GM18499 (cell line): ENCODE data around the gene NBR1.
"Not testable (repeated sequence)": the region's sequence is repeated elsewhere in the genome, so short reads cannot be mapped to it uniquely, and the experiment has no call there.

ENCODE experiments used
- ATAC-seq: cut with Tn5 transposase; IDR thresholded peaks from one replicate; pipeline ENCODE4 v1.9.1; 2021; ENCODE audit warnings: moderate number of reproducible peaks; ENCODE audit not compliant: insufficient read depth, unreplicated experiment

Gene NBR1

DNA sequence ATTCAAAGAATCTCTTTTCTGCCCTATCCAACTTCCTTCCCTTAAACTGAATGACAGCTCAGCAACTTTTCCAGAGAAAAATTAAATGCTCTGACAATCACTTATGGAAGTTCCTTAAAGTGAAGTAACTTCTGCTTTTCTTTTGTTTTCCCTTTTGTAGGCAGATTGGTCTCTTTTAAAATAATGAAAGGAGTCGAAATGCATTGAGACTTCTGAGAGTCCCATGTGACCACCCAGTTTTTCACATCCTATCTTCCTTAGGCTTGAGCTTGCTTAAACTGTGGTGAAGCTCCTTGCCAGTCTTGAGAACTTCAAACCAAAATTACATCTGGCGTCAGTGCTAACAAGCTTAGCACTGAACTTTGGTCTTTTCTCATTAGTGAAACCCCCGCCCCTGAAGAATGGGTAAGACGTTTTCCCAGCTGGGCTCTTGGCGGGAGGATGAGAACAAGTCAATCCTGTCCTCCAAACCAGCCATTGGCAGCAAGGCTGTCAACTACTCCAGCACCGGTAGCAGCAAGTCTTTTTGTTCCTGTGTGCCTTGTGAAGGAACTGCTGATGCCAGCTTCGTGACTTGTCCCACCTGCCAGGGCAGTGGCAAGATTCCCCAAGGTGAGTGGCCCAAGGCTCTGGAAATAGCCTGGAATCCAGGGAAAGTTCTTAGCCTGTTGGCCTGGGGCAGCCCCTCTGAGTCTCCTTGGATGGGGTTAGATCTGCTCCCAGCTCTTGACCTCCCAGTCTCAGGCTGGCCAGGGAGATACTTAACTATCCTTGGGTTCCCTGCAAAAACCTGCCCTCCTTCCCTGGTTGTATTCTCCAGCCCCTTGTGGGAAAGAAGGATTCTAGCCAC, 41.9 kb downstream of the NBR1 start:
- ATAC-seq = no peak

DNA sequence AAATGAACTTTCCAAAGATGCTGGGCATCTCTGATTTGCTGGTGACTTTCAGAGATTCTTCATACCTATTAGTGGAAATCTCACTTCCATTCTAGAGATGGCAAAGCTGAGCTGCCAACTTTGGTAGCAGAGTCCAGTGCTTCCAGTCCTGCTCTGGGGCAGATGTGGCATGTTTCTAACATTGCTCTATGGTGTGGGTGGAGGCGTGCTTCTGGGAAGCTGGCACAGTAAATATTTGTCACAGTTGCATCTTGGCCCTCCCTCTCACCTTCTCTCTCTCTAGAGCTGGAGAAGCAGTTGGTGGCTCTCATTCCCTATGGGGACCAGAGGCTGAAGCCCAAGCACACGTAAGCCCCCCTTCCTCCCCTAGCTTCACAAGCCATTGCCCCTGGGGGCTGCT, 42.5 kb downstream of the NBR1 start:
- ATAC-seq = no peak

DNA sequence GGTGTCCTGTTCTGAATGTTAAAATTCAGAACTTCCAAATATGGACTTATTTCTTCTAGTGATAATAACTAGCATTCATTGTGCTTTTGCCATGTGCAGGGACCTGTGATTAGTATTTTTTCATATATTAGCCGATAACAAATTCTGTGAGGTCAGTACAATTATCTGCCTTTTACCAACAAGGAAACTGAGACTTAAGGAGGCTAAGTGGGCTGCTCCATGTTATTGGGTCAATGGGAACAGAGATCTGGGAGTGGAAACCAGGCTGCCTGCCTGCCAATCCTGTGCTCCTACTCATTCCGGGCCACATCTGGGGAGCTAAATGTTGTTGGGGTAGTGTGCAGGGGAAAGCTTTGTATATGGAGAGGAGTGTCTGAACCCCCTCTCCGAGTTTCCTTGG, 44.3 kb downstream of the NBR1 start:
- ATAC-seq = no peak

DNA sequence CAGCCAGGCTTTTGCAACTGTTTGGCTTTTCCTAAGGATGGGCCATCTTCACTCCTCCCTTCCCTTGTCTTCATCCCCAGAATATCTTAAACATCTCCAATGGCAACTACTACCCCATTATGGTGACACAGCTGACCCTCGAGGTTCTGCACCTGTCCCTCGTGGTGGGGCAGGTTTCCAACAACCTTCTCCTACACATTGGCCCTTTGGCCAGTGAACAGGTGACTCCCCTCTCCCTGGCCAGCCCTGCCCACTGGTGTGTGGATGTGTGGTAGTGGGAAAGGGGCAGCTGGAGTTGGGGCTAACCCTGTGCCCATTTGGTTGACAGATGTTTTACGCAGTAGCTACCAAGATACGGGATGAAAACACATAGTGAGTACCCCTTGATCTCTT, 45.4 kb downstream of the NBR1 start:
- ATAC-seq = no peak

DNA sequence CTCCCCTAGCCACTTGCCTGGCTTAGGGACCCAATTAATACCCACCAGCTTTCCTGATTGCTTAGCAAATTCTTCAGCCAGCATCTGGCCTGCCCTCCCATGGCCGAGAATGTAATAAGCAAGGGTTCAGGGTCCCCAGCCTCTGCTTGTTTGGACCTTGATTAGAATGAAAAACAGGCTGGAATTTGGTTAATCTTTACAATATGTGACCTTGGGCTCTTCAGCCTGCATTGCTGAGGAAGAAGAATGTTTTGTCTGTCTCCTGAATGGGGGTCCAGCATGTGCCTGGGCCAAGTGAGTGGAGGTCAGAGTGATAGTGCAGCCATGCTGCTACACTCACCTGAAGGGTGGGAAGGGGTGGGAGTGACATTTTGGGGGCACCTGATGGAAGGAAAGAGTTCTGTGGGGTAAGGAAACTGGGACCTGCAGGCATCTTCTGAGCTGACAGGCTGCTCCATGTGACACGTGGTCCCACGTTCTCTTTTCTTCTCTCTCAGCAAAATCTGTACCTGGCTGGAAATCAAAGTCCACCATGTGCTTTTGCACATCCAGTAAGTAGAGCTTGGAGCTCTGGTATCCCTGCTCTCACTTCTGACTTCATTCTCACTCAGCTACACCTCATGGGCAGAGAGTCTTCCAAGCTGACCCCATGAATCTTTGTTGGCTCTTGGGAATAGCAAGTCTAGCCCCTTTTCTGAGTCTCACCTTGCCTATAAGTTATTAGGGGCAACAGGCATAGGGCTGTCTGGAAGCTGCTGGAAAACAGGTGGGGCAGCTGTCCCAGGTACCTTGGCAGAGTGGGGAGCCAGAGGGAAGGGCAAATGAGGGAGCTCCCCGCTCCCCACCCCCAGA, 46.0 kb downstream of the NBR1 start:
- ATAC-seq = no peak

DNA sequence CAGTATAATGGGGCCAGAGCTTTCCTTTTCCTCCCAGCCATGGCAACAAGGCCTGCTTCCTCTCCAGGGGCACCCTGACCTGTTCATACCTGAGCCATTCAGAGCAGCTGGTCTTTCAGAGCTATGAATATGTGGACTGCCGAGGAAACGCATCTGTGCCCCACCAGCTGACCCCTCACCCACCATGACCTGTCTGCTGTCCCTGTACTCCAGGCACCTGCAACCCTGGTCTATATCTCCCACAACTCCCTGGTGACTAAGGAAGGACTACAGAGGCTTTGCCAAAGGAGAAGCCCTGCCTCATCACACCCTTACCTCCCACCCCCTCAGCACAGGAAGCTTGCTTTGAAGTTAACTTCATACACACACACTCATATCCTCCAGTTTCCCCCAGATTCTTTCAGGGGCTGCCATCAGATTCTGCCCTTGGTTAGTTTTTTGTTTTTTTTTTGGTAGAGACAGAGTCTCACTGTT, 46.6 kb downstream of the NBR1 start:
- no peak for ATAC-seq

DNA sequence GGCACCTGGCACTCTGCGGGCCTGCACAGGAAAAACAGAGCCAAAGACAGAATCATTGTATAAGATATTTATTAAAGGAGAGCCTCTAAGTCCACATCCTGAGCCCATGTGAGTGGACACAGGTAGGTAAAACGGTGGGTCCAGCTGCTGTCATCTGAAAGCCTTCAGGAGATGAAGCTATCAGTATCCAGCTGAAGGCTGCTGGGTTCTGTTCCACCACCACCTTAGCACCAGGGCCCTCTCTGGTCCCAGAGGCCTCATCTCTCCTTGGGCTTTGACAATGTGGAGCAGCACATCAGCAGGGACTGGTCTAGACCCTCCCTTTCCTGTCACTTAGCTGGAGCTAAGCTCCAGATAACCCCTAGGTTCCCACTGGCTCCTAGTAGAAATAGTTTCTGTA, 48.0 kb downstream of the NBR1 start:
- ATAC-seq = no peak

DNA sequence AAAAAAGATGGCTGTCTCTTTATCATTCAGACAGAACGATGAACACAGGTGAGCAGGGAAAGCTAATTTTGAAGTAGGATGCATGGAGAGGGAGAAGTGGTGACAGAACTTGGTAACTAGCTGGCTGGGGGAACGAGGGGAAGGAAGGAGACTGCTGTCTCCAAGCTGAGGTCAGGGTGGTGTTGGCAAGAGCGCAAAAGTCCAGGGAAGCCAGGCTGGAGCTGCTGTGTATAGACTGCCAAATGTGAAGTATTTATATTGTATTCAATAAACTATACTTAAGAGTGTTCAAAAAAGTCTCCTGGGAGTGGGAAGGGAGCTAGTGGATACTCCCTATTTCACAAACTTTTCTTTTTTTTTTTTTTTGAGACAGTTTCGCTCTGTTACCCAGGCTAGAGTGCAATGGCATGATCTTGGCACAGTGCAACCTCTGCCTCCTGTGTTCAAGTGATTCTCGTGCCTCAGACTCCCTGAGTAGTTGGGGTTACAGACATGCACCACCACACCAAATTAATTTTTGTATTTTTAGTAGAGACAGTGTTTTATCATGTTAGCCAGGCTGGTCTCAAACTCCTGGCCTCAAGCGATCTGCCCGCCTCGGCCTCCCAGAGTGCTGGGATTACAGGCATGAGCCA, 48.8 kb downstream of the NBR1 start:
- no peak for ATAC-seq

DNA sequence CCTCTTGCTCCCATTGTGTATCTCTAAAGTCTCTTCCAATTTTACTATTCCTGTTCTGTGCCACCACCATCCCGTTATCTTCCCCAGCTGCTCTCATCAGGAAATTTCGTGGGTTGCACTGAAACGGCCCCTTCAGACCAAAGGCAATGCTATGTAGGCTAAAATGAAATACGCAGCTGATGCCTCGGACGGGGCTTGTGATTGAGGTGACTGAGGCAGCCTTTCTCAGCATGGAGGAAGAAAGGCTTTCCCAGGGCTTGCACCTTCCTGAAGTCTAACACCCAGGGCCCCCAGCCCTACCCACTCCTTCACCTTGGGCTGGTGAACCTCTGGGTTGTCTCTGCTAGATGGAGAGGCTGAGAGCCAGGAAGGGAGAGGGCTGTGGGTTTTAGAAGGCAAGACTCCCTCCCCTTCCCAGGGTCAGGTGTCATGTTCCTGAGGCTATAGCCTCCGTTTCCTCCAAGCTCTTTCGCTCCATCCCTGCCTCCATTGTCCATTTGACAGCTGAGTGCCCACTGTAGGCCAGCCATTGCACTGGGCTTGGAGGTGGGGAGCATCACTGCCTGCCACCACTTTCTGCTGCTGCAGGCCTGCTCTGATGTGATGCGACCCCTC, 49.6 kb downstream of the NBR1 start:
- ATAC-seq = no peak

DNA sequence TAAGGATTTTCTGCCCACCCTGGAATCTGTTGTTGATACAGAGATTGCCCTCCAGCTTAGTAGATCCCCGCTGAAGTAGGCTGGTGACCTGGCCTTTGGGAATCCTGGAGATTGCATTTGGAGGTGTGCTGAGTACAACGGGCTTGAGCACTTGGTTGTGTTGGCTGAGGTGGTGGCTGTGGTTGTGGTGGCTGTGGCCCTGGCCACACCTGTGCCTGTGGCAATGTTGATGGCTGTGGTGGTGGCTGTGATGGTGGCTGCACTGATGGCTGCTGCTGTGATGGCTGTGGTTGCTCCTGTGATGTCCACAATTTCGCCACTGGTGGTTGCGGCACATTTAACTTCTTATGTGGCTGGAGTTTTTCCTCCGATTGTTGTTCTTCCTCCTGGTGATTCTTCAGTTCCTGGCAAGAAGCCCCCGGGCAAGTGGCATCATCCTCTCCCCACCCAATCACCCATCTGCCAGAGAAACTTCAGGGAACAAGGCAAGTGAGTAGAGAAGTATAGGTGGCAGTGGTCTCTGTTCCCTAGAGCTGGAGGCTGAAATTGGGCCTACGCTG, 53.2 kb downstream of the NBR1 start:
- no peak for ATAC-seq

DNA sequence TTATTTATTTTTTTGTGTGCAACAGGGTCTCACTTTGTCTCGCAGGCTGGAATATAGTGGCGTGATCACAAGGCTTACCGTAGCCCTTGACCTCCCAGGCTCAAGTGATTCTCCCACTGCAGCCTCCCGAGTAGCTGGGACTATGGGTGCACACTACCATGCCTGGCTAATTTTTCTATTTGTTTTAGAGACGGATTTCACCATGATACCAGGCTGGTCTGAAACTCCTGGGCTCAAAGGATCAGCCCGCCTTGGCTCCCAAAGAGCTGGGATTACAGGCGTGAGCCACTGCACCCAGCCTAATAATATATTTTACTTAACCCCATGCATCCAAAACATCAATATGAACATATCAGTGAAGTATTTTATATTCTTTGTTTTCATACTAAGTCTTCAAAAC, 55.4 kb downstream of the NBR1 start:
- no peak for ATAC-seq

DNA sequence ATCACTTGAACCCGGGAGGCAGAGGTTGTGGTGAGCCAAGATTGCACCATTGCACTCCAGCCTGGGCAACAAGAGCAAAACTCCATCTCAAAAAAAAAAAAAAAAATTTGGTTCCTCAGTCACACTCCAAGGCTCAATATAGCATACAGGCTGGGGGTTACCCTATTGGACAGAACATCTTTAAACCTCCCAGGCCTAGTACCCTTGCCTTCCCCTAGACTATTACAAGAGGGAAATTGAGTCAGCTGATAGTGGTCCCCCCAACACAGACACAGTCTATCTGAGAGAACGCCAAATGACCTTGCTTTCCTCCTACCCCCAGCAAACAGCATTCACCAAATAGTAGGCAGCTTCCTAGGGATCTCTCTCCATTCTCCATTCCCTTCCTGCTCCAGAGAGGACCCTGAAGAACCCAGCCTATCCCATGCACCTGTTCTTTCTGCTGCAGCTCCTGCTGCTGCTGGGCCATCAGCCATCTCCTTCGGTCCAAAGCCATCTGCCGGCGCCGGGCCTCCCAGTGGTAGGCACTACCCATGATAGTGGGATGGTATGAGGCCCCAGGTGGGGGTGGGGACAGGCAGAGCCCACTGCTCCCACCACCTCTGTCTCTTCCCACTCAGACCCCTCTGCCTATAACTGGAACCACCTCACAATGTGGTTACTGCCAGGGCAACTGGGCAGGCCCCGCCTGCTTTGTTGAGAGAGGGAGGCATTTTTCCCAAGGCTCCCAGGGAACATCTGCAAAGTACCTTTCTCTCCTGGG, 57.2 kb downstream of the NBR1 start, which contains the start of gene CCDC200:
CCDC200 (minus strand) TSS at position 604 of the 763 bp plus-strand sequence; CDS start at position 535, 69 bp downstream.
- ATAC-seq = not testable (repeated sequence)

DNA sequence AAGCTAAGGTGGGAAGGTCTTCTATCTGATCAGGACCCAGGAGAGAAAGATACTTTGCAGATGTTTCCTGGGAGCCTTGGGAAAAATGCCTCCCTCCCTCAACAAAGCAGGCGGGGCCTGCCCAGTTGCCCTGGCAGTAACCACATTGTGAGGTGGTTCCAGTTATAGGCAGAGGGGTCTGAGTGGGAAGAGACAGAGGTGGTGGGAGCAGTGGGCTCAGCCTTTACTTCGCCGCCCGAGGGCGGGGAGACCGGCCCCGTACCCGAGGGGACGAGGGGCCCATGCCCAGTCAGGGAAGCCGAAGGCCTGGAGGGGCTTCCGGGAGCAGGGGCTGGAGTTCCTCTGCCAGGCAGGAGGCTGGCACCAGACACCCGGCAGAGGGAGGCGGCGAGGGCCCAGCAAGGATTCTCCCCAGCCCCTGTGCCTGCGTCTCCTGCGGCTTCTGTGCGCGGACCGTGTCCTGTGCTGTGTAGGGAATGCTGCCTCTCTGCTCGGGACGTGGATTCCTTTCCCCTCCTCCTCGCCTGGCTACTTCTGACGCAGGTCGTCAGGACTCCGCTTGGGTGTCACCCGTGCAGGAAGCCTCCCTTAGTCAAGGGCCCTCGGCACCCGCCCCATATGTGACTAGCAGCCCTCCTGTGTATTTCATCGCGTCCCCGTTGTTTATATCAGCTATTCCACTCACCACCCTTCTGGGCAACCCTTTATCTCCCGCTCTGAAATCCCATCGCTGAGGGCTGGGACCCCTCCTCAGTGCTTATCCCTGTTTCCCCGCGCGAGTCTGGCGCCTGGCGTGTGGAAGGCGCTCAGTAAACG, 60.4 kb downstream of the NBR1 start:
- ATAC-seq = not testable (repeated sequence)

DNA sequence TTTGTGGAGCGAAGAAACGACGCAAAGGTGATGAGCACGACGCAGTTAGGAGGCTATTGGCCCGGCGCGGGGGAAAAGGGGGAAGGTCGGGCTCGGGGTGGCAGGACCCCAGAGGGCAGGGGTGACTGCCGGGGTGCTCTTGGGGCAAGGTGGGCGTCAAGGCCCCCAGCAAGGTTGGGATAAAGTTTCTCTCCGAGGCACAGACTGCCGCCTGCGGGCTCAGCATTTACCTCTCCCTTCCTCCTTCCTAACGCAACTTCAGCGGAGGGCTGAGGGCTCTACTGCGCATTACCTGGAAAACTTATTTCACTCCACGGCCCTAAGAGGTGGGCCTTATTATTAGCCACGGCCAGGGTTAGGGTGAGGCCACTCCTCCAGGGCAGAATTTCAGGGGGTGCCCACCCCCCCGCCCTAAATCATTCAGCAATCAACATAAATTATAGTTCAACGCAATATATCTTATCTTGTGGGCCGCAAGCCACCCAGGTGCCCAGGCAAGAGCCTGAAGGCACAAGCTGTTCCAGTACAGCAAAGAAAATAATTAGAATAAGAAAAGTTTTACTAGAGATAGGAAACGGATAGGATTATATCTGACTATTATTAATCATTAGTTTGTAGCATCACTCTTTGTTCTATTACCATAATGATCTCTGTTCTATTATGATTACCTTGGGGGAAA, 61.1 kb downstream of the NBR1 start:
- ATAC-seq = not testable (repeated sequence)

DNA sequence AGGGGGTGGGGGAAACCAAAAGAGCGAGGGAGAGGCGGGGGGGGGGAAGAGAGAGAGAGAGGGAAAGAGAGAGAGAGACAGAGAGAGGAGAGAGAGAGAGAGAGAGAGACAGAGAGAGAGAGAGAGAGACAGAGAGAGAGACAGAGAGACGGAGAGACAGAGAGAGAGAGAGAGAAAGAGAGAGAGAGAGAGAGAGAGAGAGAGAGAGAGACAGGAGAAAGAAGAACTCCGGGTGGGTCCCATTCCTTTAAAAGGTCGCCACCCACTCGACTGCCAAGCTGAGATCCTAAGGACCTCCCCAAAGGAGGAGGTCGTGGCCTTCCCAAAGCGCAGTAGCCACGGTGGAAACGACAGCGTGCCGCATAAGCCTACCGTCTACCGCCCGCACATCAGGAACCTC, 62.2 kb downstream of the NBR1 start:
- ATAC-seq = not testable (repeated sequence)

DNA sequence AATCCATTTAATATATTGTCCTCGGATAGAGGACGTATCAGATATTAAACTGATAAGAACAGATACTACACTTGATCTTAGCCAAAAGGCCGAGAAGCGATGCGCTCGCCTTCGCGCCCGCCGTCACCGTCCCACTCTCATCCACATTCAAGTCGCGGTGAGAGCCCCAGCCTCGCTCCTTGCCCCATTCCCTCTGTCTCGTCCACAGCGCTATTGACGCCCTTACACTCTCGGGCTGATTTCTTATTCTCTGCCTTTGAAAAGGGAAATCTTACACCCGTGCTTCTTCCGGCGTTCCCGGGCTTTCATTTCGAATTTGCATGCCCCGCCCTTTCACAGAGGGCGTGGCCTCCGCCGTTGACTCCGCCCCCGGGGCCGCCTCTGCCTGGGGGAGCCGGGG, 62.9 kb downstream of the NBR1 start, which contains the start of gene RNU2-1:
RNU2-1 (minus strand) TSS at position 101 of the 400 bp plus-strand sequence.
- ATAC-seq = not testable (repeated sequence)

DNA sequence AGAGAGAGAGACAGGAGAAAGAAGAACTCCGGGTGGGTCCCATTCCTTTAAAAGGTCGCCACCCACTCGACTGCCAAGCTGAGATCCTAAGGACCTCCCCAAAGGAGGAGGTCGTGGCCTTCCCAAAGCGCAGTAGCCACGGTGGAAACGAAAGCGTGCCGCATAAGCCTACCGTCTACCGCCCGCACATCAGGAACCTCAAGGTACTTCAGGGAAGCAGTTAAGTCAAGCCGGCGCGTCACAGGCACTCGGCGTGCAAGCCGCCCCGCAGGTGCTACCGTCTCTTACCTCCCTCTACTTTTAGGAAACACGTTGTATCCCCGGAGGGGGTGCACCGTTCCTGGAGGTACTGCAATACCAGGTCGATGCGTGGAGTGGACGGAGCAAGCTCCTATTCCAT, 68.6 kb downstream of the NBR1 start:
- ATAC-seq = not testable (repeated sequence)
